Astrocyte of the hippocampus (primary cell): ENCODE data around the gene SLC39A8.

Experiments
- DNase-seq: peaks from one replicate; pipeline ENCODE4 v3.0.0; 2011; ENCODE audit warnings: low read depth, low spot score

Gene SLC39A8

GRCh38 chr4:102234243-102234838 is 110.9 kb downstream of the SLC39A8 start:
- DNase-seq: no peak

GRCh38 chr4:102230194-102230593 is 115.1 kb downstream of the SLC39A8 start:
- DNase-seq: no peak

- DNase-seq: no peak
These were observed 117.9 kb downstream of the SLC39A8 start for GRCh38 chr4:102227388-102227787.

GRCh38 chr4:102223461-102223860 is 121.8 kb downstream of the SLC39A8 start:
- DNase-seq: no peak

GRCh38 chr4:102222838-102223409 is 122.4 kb downstream of the SLC39A8 start:
- no peak for DNase-seq

GRCh38 chr4:102219129-102219528 is 126.2 kb downstream of the SLC39A8 start:
- no peak for DNase-seq

GRCh38 chr4:102218656-102219055 is 126.6 kb downstream of the SLC39A8 start:
- DNase-seq: no peak

GRCh38 chr4:102217775-102218355 is 127.4 kb downstream of the SLC39A8 start:
- no peak for DNase-seq

- peak; percentile 48 for DNase-seq
These were observed 127.9 kb downstream of the SLC39A8 start for GRCh38 chr4:102217345-102217744.

GRCh38 chr4:102216666-102217065 is 128.6 kb downstream of the SLC39A8 start:
- DNase-seq: no peak

- no peak for DNase-seq
These were observed 132.3 kb downstream of the SLC39A8 start for GRCh38 chr4:102213031-102213430.
